Endodermal cell (in vitro differentiated cells): ENCODE measurements around the gene ENPP7. TPM values are rescaled to one million over a fixed set of nuclear protein-coding genes. Genes with fewer than 3 reads are reported as not detected.

Source experiments
- DNase-seq: peaks from one replicate; pipeline ENCODE4 v3.0.0-alpha.2; 2017
- H3K27ac ChIP-seq: 2 replicates; pipeline ENCODE4 v1.5.1; 2013; ENCODE audit warnings: mild to moderate bottlenecking, low read depth, low read length, moderate library complexity
- H3K27me3 ChIP-seq: 2 replicates; pipeline ENCODE4 v1.6.1; 2013; ENCODE audit warnings: mild to moderate bottlenecking, low read length, moderate library complexity; ENCODE audit not compliant: insufficient read depth, control insufficient read depth, poor library complexity, severe bottlenecking
- H3K36me3 ChIP-seq: 2 replicates; pipeline ENCODE4 v1.7.0; 2013; ENCODE audit warnings: mild to moderate bottlenecking, low read length, moderate library complexity; ENCODE audit not compliant: control insufficient read depth, insufficient read depth
- H3K4me1 ChIP-seq: one replicate; pipeline ENCODE4 v1.7.0; 2013; ENCODE audit warnings: low read length; ENCODE audit not compliant: control insufficient read depth, insufficient read depth
- H3K4me3 ChIP-seq: 2 replicates; pipeline ENCODE4 v1.5.1; 2013; ENCODE audit warnings: mild to moderate bottlenecking, low read length, moderate library complexity
- H3K9ac ChIP-seq: 2 replicates; pipeline ENCODE4 v1.6.1; 2013; ENCODE audit warnings: mild to moderate bottlenecking, low read length, moderate library complexity; ENCODE audit not compliant: poor library complexity, severe bottlenecking; ENCODE audit errors: extremely low read depth
- H3K9me3 ChIP-seq: 2 replicates; pipeline ENCODE4 v1.6.1; 2013; ENCODE audit warnings: mild to moderate bottlenecking, low read length, moderate library complexity; ENCODE audit not compliant: control insufficient read depth
- H3K27ac Mint-ChIP-seq: 2 replicates; pipeline ENCODE4 v1.8.0; 2020; ENCODE audit warnings: mixed read lengths
- H3K27me3 Mint-ChIP-seq: 2 replicates; pipeline ENCODE4 v1.8.0; 2021; ENCODE audit warnings: mild to moderate bottlenecking, mixed read lengths; ENCODE audit not compliant: insufficient read depth
- H3K36me3 Mint-ChIP-seq: 2 replicates; pipeline ENCODE4 v1.8.0; 2020; ENCODE audit warnings: low read depth, mixed read lengths
- H3K4me1 Mint-ChIP-seq: 2 replicates; pipeline ENCODE4 v1.8.0; 2020; ENCODE audit warnings: mixed read lengths
- H3K4me3 Mint-ChIP-seq: 2 replicates; pipeline ENCODE4 v1.8.0; 2020; ENCODE audit warnings: mild to moderate bottlenecking, moderate library complexity, mixed read lengths
- H3K9me3 Mint-ChIP-seq: 2 replicates; pipeline ENCODE4 v1.8.0; 2020; ENCODE audit warnings: mild to moderate bottlenecking, mixed read lengths
- CTCF ChIP-seq: fragments of 200-600 bp; sonication (generic); conservative IDR thresholded peaks from 2 replicates; pipeline ENCODE4 v1.5.0; 2021; ENCODE audit warnings: antibody characterized with exemption, mild to moderate bottlenecking
- WGBS, 2 experiments: methylation state at CpG; one replicate each; pipeline versions ENCODE4 v1.1.5 to v1.1.7; 2013; ENCODE audit warnings: missing lambda C conversion rate in 2 of 2, mixed read lengths in 1 of 2; ENCODE audit not compliant: insufficient coverage in 1 of 2, insufficient read length in 1 of 2; 5-methylcytosine and 5-hydroxymethylcytosine counted together
- total RNA-seq, 2 donors: library from RNA; stranded (reverse); fragmentation: NEBNext Ultra II Directional in 1 of 2; extraction: Animal tissue kit (Norgen Biotek cat#: 25700) in 1 of 2; gene quantifications; 2 replicates in 1 of 2; 3 replicates in 1 of 2; pipeline ENCODE4 v1.2.1, GENCODE V29; 2021

Gene ENPP7
- total RNA-seq, 2 donors from 2014 or later = not detected

GRCh38 chr17:79691931-79692330 lies 38.8 kb upstream of the ENPP7 start:
- no peaks in the 10 kb centered on the region for H3K4me1 Mint-ChIP-seq
- no peaks in the 10 kb centered on the region for H3K9me3 Mint-ChIP-seq
- no peak for TF ChIP-seq CTCF
- no peak overlapping the region for H3K27ac Mint-ChIP-seq
- H3K9me3 ChIP-seq = no peaks in the 10 kb centered on the region
- H3K4me3 ChIP-seq = no peak overlapping the region
- H3K4me1 ChIP-seq = no peaks in the 10 kb centered on the region
- H3K36me3 Mint-ChIP-seq = no peaks in the 10 kb centered on the region
- no peaks in the 10 kb centered on the region for H3K27me3 ChIP-seq
- no peaks in the 10 kb centered on the region for H3K36me3 ChIP-seq
- no peaks in the 10 kb centered on the region for H3K27me3 Mint-ChIP-seq
- DNase-seq = no peak
- WGBS, 2 experiments = 80 to 84% methylated on average over 6 to 9 of the region's 9 CpGs
- H3K4me3 Mint-ChIP-seq = no peak overlapping the region
- H3K27ac ChIP-seq = no peak overlapping the region
- no peak overlapping the region for H3K9ac ChIP-seq

- H3K36me3 ChIP-seq = no peaks in the 10 kb centered on the region
- no peak for TF ChIP-seq CTCF
- DNase-seq = no peak
- WGBS, 2 experiments = 68 to 69% methylated on average over 8 to 9 of the region's 9 CpGs
- no peak overlapping the region for H3K27ac Mint-ChIP-seq
- H3K36me3 Mint-ChIP-seq = no peaks in the 10 kb centered on the region
- no peaks in the 10 kb centered on the region for H3K4me1 Mint-ChIP-seq
- no peak overlapping the region for H3K4me3 ChIP-seq
- no peaks in the 10 kb centered on the region for H3K4me1 ChIP-seq
- H3K27ac ChIP-seq = no peak overlapping the region
- H3K9ac ChIP-seq = no peak overlapping the region
- no peaks in the 10 kb centered on the region for H3K27me3 Mint-ChIP-seq
- no peaks in the 10 kb centered on the region for H3K9me3 ChIP-seq
- no peaks in the 10 kb centered on the region for H3K9me3 Mint-ChIP-seq
- no peak overlapping the region for H3K4me3 Mint-ChIP-seq
- H3K27me3 ChIP-seq = no peaks in the 10 kb centered on the region
Observed at GRCh38 chr17:79693419-79693818, 37.3 kb upstream of the ENPP7 start.

DNA sequence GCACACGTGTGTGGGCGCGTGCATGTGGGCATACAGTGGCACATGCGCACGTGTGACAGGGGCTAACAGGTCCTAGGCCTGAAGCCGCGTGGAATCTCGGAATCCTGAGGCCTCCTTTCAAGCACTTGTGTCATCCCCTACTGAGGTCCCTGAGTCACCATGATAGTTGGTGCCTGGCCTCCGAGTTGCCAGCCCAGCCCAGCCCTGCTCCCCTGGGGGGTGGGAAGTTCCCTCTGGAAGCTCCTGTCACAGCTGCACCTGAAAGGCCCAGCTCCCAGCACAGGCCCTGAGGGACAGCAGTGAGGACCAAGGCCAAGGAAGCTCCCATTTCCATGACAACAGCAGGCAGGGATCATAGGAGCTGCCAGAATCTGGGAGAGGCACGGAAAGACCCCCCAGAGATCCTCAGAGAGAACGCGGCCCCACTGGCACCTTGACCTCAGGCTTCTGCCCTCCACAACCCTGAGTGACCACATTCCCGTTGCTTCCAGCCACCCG lies 35.4 kb upstream of the ENPP7 start:
- H3K4me1 ChIP-seq = no peaks in the 10 kb centered on the region
- no peak for TF ChIP-seq CTCF
- no peak overlapping the region for H3K27ac ChIP-seq
- Mint-ChIP-seq H3K4me3 (no peak overlapping the region), H3K9me3 (no peaks in the 10 kb centered on the region), H3K27me3 (no peaks in the 10 kb centered on the region), H3K27ac (no peak overlapping the region), H3K36me3 (no peaks in the 10 kb centered on the region), H3K4me1 (no peaks in the 10 kb centered on the region)
- no peak overlapping the region for H3K4me3 ChIP-seq
- no peaks in the 10 kb centered on the region for H3K36me3 ChIP-seq
- no peaks in the 10 kb centered on the region for H3K9me3 ChIP-seq
- DNase-seq = no peak
- H3K27me3 ChIP-seq = no peaks in the 10 kb centered on the region
- no peak overlapping the region for H3K9ac ChIP-seq
- 87 to 91% methylated on average over 11 to 14 of the region's 14 CpGs for WGBS, 2 experiments
